GM21360 (cell line): ENCODE results near the gene LSMEM2.
"Not testable (repeated sequence)": the region's sequence is repeated elsewhere in the genome, so short reads cannot be mapped to it uniquely, and the experiment has no call there.

Experiments
- ATAC-seq: cut with Tn5 transposase; IDR thresholded peaks from one replicate; pipeline ENCODE4 v1.9.1; 2021; ENCODE audit warnings: mild to moderate bottlenecking, moderate library complexity; ENCODE audit not compliant: unreplicated experiment

The LSMEM2 gene

DNA sequence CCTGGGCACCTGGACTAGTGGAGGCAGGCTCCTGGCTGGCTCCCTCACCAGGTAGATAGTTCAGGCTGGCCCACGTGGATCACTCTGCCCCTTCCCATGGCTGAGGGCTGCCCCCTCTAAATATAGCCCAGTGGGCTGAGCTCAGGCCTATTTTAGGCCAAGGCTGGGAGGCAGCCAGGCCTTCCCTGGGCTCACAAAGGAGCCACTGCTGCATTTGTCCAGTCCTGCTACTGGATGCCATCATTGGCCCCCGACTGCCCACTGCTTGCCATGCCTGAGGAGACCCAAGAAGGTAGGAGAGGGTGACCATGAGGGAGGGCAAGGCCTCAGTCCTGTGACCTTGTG lies at the start of gene LSMEM2:
Gene LSMEM2, plus strand, starts transcription at position 208 of the 345 bp plus-strand sequence. Its CDS starts 27 bp downstream, at position 235.
- no peak for ATAC-seq

DNA sequence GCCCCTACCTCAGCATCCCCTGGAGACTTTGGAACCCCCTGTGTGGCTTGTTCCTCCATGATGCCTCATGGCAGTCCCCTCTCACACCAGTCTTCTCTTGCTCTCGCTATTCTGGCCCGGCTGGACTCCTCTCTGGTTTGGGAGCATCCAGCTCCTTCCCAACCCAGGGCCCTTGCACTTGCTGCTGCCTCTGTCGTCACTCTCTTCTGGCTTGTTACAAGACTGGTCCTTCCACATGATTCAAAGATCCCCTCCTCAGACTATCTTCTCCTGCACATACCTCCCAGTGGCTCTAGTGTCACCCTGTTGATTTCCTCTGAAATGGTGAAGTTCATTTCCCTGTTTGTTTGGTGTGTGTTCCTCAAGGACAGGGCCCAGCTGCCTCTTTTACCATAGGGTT lies 49.4 kb upstream of the LSMEM2 start:
- ATAC-seq: no peak

DNA sequence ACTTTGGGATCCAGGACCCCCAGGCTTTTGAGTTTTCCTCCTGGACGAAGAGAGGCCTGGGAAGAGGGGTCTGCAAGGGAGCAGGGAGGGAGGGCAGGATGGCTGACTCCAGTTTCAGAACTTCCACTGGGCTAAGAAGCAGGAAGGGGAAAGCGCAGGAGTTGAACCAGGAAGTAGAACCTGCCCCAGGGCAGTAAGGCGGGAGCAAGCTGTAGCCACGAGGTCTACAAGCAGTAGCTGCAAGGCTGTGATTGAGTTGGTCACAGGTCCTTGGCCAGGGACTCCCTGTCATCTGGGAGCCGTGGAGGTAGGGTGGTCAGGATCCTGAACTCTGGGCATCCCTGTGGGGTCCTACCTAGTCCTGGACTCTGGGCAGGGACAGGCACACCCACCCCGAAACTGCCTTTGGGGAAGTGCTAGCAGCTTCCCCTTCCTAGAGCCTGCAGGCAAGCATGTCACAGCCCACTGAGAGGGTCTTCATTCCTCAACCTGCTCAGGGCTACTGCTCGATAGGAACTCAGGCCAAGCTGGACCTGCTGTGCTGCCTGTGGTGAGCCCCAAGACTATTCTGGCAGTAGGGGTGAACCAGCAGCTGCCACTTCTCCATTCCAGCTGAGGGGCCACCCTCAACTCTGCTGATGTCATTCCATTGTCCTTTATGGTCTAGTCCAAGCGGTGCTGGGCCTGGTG lies 48.6 kb upstream of the LSMEM2 start:
- no peak for ATAC-seq

DNA sequence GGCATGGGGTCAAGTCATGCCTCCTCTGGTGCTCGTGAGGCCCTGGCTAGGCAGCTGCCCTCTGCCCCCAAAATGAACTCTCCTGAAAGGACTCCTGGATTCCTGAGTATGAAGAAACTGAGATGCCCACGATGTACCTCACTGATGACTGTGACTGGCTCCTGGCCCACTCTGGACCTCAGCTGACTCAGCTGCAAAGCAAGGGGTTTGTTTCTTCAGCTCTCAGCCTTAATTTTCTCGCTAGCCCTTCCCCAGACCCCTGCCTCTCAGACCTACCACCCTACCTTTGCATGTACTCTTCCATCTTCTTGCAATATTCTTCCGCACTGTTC lies 48.1 kb upstream of the LSMEM2 start:
- ATAC-seq: no peak

DNA sequence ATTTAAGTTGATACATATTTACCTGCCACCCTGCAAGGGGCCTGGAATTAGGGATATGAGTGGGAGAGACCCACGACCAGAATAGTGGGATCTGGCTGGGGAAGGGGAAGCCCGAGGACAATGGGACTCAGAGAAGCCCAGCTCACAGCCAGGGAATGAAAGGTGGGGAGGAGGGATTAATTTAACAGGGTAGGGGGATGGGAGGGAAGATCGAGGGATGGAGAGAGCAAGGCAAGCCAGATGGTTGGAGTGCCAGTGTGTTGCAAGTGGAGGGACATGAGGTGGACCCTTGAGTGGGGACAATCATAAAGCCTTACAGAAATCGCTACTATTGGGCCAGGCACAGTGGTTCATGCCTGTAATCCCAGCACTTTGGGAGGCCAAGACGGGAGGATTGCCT lies 47.3 kb upstream of the LSMEM2 start:
- no peak for ATAC-seq

DNA sequence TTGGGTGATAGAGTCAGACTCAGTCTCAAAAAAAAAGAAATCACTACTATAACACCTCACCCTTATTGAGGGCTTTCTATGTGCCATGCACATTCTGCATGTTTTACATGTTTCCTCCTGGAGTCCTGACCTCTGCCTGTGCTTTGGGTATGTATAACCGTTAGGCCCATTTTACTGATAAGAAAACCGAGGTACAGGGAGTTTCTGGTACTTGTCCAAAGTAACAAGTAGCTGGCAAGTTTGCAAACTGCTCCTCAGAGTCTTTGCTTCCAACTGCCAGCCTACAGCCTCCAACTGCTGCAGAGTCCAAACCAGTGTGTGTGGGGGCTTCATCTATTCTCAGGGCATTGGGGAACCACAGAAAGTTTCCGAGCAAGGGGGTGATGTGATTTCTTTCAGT lies 46.6 kb upstream of the LSMEM2 start:
- ATAC-seq: no peak

DNA sequence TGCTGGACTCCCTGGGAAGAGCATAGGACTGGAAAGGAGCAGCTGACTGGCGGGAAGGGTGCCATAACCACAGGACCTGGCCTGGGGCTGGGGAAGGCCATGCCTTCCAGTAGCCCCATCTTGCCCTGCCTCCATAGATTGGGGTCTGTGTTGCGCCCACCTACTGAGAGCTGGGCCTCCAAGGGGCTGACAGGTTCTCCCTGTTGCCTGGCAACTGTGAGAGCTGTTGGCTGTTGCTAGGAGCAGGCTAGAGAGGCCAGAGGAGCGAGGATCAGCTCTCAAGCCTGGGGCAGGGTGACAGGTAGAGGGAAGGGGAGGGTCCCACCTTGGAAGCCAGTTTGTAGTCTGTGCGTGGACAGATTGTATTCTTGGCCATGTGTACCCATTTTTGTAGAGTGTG lies 45.7 kb upstream of the LSMEM2 start:
- ATAC-seq: no peak

DNA sequence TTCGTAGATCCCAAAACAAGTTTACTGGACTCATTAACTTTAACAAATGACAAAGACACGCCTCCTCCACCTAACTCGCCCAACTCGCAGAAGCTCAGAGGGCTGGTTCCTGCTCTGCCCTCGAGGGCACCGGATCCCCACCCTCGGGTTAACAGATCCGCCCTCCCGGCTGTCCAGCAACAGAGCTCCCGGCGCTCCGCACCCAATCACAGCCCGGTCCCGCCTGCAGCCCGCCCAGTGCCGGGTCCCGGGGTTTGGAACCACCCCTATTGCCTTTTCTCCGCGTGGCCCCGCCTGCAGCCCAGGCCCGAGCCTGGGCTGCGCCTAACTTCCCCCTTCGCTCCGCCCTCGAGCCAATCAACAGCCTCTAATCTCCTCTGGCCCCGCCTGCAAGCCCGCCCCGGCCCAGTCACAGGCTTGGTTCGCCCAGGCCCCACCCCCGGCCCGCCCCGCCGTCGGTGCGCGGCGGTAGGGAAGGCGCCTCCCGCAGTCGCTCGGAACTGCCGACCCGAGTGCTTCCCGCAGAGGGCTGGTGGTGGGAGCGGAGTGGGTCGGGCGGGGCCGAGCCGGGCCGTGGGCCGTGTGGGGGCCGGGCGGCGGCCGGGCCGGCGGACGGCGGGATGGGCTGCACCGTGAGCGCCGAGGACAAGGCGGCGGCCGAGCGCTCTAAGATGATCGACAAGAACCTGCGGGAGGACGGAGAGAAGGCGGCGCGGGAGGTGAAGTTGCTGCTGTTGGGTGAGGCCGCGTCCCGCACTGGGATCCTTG lies 43.0 kb upstream of the LSMEM2 start, which contains the start of gene GNAI2:
Gene GNAI2, plus strand, starts transcription at position 489 of the 768 bp plus-strand sequence. Its CDS starts 132 bp downstream, at position 621.
- peak; percentile 87 for ATAC-seq

DNA sequence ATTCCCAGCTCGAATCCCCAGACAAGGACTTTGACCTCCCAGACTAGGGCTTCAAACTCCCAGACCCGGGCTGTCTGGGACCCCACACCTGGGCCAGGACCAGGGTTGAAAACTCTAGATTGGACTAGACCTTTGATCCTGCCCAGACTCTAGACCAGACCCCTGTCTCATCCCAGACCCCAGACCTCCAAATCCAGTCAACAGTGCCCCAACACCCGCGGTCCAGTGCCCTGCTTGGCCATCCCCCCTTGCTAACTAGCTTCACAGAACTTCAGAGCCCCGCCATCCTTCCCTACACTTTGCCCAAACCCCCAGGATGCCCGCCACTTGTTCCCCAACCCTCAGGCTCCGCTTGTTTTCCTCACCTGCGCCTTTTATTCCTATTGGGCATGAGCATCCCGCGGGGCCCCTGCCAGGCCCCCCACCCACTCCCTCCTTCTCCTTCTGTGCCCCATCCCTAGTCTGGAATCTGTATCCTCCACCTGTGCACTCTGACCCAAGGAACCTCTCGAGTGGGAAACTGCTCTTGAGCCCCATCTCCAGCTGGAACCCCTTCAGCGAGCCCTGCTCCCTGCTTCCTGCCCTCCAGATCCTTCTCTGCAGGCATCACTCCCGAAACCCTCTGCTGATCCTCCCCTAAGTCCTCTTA lies 42.3 kb upstream of the LSMEM2 start:
- no peak for ATAC-seq

DNA sequence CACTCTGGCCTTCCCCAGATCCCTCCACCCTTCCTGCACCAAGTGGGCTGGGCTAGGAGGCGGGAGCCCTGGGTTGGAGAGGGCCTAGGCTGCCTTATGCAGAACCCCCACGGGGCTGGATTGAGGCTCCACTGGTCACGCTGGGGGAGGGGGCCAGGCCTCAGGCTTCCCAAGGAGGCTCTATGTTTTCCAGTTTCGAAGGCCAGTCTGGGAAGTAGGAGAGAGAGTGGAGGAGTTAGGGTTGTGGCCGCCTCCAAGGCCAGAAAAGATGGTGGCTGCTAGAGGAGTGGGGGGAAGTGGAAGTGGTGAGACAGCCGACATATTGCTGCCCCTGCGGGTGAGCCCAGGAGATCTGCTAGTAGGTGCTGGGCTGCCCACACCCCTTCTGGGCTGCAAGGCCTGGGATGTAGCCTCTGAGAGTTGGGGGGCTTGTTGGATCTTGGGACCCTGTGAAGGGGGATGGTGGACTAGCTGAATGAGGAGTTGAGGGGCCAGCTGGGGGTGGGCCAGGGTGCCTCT lies 41.7 kb upstream of the LSMEM2 start:
- no peak for ATAC-seq

DNA sequence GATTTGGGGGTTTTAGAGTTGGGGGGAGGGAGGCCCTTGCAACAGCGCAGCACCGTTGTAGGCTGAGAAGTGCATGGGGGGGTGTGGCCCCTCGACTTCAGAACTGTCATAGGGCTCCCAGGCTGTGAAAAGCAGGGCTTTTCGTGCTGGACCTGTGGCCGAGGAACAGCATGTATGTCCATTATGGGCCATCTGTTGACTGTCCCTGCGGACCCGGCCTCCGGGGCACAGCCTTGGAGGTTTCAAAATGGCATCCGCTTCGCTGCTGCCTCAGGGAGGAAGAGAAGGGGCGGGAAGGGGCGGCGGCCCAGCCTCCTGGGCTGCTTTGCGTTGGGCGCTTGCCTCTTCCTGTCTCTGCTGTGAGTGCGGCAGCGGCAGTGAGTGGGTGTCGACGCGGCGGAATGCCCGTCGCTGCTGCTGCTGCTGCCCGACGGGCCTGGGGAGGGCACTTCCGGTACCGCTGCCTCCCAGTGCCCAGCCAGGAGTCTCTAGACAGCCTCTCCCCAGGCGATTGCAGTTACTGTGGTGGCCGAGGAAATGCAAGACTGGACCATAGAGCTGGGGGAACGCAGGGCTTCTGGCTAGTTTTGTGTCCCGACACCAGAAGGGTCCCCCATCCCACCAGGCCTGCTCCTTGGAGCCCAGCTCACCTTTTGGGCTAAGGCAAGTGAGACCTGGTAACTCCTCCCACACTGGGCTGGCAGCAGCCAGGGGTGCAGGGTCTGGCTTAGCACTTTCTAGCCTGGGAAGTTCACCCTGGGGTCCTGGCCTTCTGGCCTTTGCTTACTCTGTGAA lies 40.9 kb upstream of the LSMEM2 start:
- ATAC-seq: peak; percentile 34

DNA sequence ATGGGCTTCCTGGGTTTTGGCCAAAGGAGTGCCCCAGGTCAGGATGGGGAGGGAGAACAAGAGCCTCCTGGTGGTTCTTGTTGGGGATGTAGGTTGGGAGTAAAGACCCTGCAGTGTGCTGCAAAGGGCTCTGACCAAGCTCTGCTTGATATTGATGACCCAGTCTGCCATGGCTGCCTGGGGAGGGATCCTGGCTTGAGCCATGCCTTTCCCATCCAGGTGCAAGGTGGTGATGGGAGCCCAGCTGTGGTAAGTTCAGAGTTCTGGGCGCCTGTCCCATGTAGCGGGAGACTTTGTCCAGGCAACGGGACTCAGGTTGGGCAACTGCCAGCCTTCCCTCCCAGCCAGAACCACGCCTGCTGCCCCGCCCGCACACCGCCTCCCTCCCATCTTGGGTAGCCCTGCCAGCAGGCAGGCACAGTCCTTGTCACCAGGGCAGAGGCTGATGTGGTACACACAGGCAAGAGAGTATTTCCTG lies 40.3 kb upstream of the LSMEM2 start:
- no peak for ATAC-seq

DNA sequence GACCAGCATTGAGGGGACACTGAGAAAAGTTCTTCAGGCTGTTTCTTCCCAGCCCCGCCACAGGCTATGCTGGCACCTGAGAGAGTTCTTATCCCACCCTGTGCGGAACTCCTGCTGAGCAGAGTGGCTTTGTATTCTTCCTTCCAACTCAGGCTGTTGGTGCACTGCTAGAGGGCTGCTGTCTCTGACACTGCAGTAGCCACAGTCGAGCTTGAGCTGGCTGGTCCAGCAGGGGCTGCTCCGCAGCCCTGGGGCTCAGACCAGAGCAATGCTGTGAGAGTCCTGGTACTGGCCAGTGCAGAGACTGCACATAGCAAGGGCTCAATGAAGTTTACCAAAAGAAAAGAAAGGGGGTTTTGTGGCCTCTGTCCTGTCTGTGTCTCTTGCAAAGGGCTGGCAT lies 39.2 kb upstream of the LSMEM2 start:
- ATAC-seq: no peak

DNA sequence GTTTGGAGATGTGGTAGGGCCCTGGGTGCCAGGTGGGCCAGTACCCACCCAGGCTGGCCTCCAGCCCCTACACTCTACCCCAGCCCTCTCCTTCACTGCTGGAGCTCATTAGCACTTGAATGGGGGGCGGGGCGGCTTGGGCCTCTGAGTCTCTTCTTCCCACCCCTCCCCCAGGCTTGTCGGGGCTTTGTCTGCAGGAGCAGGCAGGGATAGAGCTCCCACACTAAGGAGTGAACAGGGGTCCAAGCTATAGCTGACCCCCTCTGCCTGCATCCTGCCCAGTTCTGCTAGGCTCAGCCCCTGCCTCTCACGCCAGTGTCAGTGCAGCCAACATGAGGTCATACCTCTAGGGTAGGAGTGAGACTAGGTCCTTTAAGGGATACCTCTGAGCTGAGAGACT lies 37.7 kb upstream of the LSMEM2 start:
- no peak for ATAC-seq

DNA sequence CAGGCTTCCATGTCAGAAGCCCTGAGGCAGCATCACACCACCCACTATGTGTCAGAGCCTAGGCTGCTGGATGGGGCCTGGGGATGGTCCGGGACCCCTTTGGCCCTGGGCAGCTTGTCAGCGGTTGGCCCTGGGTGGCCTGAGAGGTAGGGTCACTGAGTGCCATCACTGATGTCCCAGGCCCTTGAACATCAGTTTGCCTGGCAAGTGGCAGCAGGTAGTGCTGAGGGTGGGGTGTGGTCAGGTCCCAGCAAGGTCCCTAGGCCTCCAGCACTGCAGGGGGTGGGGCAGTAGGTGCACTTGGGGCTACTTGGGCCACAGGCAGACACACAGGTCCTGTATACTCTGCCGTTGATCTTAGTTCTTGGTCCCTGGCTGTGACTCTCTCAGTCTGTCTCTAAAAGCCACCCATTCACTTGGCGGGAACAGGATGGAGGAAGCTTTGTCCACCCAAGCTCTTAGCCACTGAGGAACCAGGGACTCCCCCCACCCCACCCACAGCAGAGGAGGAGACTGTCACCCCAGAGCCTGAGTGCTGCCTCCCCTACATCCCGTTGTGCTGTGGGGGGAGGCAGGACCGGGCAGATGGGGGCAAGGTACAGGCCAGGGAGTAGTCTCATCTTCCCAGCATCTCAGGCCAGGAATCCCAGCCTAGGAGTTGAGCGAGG lies 37.0 kb upstream of the LSMEM2 start:
- ATAC-seq: no peak

DNA sequence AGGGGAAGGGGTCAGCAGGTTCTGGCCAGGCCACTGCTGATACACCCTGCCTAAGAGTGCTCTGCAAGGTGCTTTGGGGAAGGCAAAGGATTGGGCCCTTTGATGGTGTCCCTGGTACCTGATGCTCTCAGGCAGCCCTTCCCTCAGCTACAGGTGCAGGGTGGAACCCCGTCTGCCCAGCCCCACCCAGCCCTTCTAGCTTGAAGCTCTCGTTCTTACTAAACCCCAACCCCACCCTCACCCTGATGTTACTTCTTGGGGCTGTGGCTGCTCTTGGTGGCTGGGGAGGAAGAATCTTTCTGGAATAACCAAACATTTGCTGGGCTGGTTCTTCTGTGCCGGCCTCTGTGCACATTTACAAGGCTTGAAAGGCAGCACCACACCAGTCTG lies 36.5 kb upstream of the LSMEM2 start:
- ATAC-seq: no peak

DNA sequence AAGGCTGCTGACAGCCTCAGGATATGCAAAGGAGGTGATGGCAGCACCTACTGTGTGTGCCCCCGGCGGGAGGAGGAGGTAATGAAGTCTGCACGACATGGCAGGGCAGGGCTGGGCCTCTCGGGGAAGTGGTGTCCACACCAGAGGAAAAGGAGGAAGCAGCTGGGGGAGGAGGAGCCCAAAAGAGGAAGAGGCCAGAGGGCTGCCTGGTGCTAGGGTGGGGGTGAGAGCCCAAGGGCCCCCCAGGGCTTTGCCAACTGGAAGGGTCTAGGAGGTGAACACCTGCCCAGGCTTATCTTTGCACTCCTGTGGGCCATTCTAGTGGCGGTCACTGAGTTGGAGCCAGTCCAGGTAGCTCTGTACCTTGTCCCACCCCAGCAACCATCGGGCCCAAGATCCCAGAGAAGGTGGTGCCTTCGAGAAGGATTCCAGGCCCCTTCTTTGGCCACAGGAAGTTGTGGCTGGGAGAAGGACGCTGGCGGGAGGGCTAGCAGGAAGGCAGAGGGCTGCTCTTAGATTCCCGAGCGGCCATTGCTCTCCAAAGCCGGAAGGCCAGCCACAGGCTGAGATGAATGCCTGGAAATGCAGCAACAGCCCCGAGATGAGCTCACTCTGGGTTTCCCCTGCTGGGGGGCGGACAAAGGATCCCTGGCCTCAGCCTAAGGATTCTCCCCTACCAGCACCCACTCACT lies 35.9 kb upstream of the LSMEM2 start:
- no peak for ATAC-seq

DNA sequence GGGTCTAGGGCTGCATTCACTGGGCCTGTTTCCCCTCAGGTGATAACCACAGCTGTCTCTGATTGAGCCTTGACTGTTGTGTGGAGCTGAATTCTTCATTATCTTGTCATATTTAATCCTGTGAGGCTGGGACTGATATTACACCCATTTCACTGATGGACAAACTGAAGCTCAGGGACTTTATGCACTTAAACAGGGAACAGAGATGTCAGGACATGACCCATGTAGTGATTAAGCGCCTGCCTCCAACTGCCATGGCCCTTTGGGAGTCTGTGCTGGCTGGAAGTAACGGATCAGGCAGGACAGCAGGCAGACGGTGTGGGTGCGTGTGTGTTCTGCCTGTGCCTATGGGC lies 35.4 kb upstream of the LSMEM2 start:
- ATAC-seq: no peak

DNA sequence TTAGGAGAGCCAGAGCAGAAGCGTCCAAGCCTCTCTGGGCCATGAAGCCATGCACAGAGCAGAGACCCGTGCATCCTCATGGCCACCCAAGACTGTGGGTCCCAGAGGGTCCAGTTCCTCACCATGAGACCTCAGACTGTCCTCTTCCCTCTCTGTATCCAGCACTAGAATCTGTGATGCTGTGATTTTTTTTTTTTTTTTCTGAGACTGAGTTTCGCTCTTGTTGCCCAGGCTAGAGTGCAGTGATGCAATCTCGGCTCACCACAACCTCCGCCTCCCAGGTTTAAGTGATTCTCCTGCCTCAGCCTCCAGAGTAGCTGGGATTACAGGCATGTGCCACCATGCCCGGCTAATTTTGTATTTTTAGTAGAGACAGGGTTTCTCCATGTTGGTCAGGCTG lies 34.1 kb upstream of the LSMEM2 start:
- not testable (repeated sequence) for ATAC-seq

DNA sequence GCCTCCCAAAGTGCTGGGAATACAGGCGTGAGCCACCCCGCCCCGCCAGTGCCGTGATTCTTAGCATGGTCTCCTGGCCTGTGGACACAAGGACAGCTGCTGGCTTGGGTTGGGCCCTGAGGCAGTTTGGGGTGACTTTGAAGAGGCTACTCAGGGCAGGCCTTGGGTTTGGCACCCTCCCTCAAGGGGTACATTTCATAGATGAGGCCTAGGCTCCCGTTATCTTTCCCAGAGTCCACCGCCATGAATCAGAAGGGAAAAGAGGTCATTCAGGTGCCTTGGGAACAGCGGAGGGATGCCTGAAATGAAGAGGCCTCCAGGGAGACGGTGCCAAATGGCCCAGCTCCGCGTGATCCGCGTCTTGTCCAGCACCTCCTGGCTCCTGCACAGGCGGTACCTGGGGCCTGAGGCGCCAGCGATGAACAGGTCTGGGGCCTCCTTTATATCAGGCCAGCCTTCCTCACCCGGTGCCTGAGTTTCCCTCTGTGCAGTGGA lies 33.6 kb upstream of the LSMEM2 start:
- ATAC-seq: no peak
